ENCODE measurements around the gene MORN1. TPM values are rescaled to one million over a fixed set of nuclear protein-coding genes. Genes with fewer than 3 reads are reported as not detected.
A peak's percentile ranks its signal among the peaks of the same experiment; 100 is the strongest.

MORN1 gene
- total RNA-seq, 2 experiments from 2014 or later, result 8.0 to 8.5 TPM

DNA sequence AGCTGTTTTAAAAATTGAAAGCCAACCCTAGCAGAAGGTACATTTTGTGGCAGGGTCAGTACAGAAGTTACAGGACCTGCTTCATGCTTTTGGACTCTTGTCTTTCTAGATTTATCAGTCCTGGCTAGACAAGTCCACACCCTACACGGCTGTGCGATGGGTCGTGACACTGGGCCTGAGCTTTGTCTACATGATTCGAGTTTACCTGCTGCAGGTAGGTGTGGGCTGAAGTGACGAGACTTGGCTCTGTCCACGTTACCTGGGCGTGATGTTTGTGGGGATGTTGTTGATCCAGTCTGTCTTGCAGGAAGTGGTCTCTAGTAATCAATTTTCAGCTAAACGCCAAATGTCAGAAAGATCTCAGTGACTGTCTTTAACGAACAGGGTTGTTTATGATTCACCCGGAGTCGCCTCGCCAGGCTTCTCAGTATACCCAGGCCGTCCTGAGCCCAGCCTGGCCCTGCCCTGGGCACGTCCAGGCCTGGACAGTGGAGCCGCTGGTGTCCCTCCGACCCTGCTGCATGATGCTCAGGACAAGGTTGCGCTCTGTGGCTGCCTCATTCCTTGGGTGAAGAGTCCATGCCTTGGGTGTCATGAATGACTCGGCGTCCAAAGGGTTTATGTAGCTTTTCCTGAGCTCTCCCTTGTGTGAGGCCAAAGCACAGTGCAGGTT, 5.8 kb upstream of the MORN1 start:
- Mint-ChIP-seq H3K36me3 (peaks cover 50% of the 10 kb centered on the region), H3K27ac (no peak overlapping the region), H3K4me1 (peaks cover 48% of the 10 kb centered on the region), H3K9me3 (ENCODE audit: low read depth) (no peaks in the 10 kb centered on the region), H3K4me3 (no peak overlapping the region), H3K27me3 (no peaks in the 10 kb centered on the region)
- no peak for DNase-seq
- ATAC-seq, result no peak
- CTCF ChIA-PET, result interaction anchor here (0.7 to 1.2 kb wide), 2 partner anchors 16 to 202 kb away, joined by 4 read pairs; partner anchors contain the start of gene FAAP20

- Mint-ChIP-seq H3K27me3 (no peaks in the 10 kb centered on the region), H3K36me3 (peaks cover 44% of the 10 kb centered on the region), H3K4me1 (peaks cover 48% of the 10 kb centered on the region), H3K27ac (no peak overlapping the region), H3K9me3 (ENCODE audit: low read depth) (no peaks in the 10 kb centered on the region), H3K4me3 (no peak overlapping the region)
- DNase-seq, result no peak
- no peak for ATAC-seq
- CTCF ChIA-PET, result interaction anchor here (0.7 to 1.2 kb wide), 2 partner anchors 15 to 202 kb away, joined by 4 read pairs; partner anchors contain the start of gene FAAP20
Measured at GRCh38 chr1:2396476-2396875, 5.1 kb upstream of the MORN1 start.

- DNase-seq, result no peak
- H3K36me3 Mint-ChIP-seq, result peaks cover 42% of the 10 kb centered on the region
- H3K27me3 Mint-ChIP-seq, result no peaks in the 10 kb centered on the region
- ATAC-seq, result no peak
- no peaks in the 10 kb centered on the region for H3K9me3 Mint-ChIP-seq (ENCODE audit: low read depth)
- peaks cover 48% of the 10 kb centered on the region for H3K4me1 Mint-ChIP-seq
- CTCF ChIA-PET, result no interaction called here
- H3K27ac Mint-ChIP-seq, result no peak overlapping the region
- H3K4me3 Mint-ChIP-seq, result no peak overlapping the region
Measured at GRCh38 chr1:2396059-2396458, 4.7 kb upstream of the MORN1 start.

DNA sequence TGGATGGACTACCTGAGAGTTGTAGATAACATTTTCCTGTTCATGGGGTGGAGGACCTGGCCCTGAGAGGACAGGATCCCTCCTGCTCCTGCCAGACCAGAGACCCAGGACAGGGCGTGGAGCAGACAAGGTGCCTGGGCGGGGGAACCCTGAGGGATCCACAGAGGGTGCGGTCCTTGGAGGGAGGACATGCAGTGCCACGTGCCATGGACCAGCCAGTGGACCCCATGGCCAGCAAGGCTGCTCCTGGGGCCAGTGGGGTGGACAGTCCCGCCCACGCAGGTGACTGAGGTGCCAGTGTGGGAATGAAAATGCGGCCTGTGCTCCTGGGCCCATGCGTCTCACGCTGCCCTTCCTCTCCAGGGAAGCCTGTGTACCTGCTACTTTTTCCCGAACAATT, 3.9 kb upstream of the MORN1 start:
- Mint-ChIP-seq H3K9me3 (ENCODE audit: low read depth) (no peaks in the 10 kb centered on the region), H3K27me3 (no peaks in the 10 kb centered on the region), H3K36me3 (peaks cover 36% of the 10 kb centered on the region), H3K4me1 (peaks cover 49% of the 10 kb centered on the region), H3K4me3 (no peak overlapping the region), H3K27ac (no peak overlapping the region)
- ATAC-seq, result no peak
- CTCF ChIA-PET, result no interaction called here
- DNase-seq, result no peak

DNA sequence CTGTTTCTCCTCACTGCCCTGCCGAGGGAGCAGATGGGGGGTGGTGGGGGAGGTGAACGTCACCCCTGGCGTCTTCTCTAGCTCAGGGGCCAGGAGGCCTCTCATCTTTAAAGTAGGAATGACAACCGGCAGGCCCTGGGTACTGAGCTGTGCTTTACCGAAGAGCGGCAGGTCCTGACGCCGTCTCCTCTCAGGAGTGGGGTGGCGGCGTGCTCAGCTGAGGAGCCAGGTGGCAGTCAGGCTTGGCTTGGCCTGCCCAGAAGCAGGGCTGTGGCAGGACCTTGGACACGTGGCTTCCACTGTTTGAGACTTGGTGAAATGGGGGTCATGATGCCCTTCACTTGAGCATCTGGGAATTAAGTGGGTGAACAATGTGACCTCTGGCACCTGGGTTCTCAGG, 3.4 kb upstream of the MORN1 start:
- H3K9me3 Mint-ChIP-seq (ENCODE audit: low read depth), result no peaks in the 10 kb centered on the region
- no peaks in the 10 kb centered on the region for H3K27me3 Mint-ChIP-seq
- peaks cover 52% of the 10 kb centered on the region for H3K4me1 Mint-ChIP-seq
- no peak overlapping the region for H3K4me3 Mint-ChIP-seq
- DNase-seq (no peak), ATAC-seq (no peak)
- CTCF ChIA-PET, result interaction anchor here (1.0 kb wide), 1 partner anchor 200 kb away, joined by 6 read pairs; the partner anchor contains the start of gene FAAP20
- no peak overlapping the region for H3K27ac Mint-ChIP-seq
- peaks cover 34% of the 10 kb centered on the region for H3K36me3 Mint-ChIP-seq

GRCh38 chr1:2394220-2394619, 2.9 kb upstream of the MORN1 start:
- no peak overlapping the region for H3K27ac Mint-ChIP-seq
- CTCF ChIA-PET, result interaction anchor here (1.0 kb wide), 1 partner anchor 199 kb away, joined by 6 read pairs; the partner anchor contains the start of gene FAAP20
- peaks cover 49% of the 10 kb centered on the region for H3K4me1 Mint-ChIP-seq
- DNase-seq, result no peak
- H3K27me3 Mint-ChIP-seq, result no peaks in the 10 kb centered on the region
- H3K9me3 Mint-ChIP-seq (ENCODE audit: low read depth), result no peaks in the 10 kb centered on the region
- no peak for ATAC-seq
- H3K4me3 Mint-ChIP-seq, result no peak overlapping the region
- H3K36me3 Mint-ChIP-seq, result peaks cover 30% of the 10 kb centered on the region

GRCh38 chr1:2393471-2393877, 2.1 kb upstream of the MORN1 start:
- no peak for ATAC-seq
- Mint-ChIP-seq H3K4me3 (peak overlapping the region; percentile 89), H3K4me1 (peaks cover 47% of the 10 kb centered on the region), H3K27me3 (no peaks in the 10 kb centered on the region), H3K27ac (no peak overlapping the region), H3K9me3 (ENCODE audit: low read depth) (no peaks in the 10 kb centered on the region), H3K36me3 (peaks cover 25% of the 10 kb centered on the region)
- no peak for DNase-seq
- CTCF ChIA-PET, result no interaction called here

DNA sequence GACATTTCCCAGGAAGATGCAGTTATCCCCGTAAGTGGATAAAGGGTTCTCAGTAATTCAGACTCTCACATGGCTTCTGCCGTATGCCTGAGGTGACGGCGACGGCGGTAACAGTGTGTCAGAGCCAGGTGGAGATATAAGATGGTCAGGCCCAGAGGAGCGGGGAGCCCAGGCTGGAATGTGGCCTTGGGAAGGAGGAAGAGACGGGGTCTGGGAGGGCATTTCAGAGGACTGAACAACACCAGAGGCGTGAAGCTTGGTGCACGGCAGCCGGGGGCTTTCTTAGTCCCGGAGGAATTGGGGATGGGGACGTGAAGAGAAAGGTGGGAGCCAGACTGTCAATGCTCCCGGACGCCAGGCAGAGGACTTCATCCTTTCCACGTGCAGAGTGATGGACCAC, 1.3 kb upstream of the MORN1 start:
- H3K27ac Mint-ChIP-seq, result peak overlapping the region; percentile 90
- peaks cover 47% of the 10 kb centered on the region for H3K4me1 Mint-ChIP-seq
- DNase-seq (no peak), ATAC-seq (no peak)
- peak overlapping the region; percentile 89 for H3K4me3 Mint-ChIP-seq
- no peaks in the 10 kb centered on the region for H3K9me3 Mint-ChIP-seq (ENCODE audit: low read depth)
- peaks cover 22% of the 10 kb centered on the region for H3K36me3 Mint-ChIP-seq
- CTCF ChIA-PET, result interaction anchor here (1.6 to 4.2 kb wide), 2 partner anchors 18 to 198 kb away, joined by 3 to 41 read pairs; partner anchors contain the start of gene FAAP20
- no peaks in the 10 kb centered on the region for H3K27me3 Mint-ChIP-seq

- Mint-ChIP-seq H3K4me3 (peak overlapping the region; percentile 89), H3K36me3 (peaks cover 19% of the 10 kb centered on the region), H3K27ac (peak overlapping the region; percentile 90), H3K4me1 (peaks cover 47% of the 10 kb centered on the region), H3K9me3 (ENCODE audit: low read depth) (no peaks in the 10 kb centered on the region), H3K27me3 (no peaks in the 10 kb centered on the region)
- DNase-seq (no peak), ATAC-seq (no peak)
- CTCF ChIA-PET, result interaction anchor here (0.6 to 4.2 kb wide), 19 partner anchors 9 to 510 kb away, joined by 3 to 41 read pairs (median 3); partner anchors contain the start of genes FAAP20, PANK4 and TNFRSF14
Measured at GRCh38 chr1:2391931-2392509, 666 bp upstream of the MORN1 start.

- Mint-ChIP-seq H3K4me1 (peaks cover 34% of the 10 kb centered on the region), H3K4me3 (peak overlapping the region; percentile 70), H3K9me3 (ENCODE audit: low read depth) (no peaks in the 10 kb centered on the region), H3K27ac (no peak overlapping the region), H3K36me3 (peaks cover 7% of the 10 kb centered on the region), H3K27me3 (no peaks in the 10 kb centered on the region)
- CTCF ChIA-PET, result interaction anchor here (0.7 to 4.2 kb wide), 4 partner anchors 8 to 250 kb away, joined by 3 to 41 read pairs (median 18); partner anchors contain the start of gene FAAP20
- no peak for DNase-seq
- no peak for ATAC-seq
Measured at GRCh38 chr1:2389644-2390043, 1.7 kb downstream of the MORN1 start.

DNA sequence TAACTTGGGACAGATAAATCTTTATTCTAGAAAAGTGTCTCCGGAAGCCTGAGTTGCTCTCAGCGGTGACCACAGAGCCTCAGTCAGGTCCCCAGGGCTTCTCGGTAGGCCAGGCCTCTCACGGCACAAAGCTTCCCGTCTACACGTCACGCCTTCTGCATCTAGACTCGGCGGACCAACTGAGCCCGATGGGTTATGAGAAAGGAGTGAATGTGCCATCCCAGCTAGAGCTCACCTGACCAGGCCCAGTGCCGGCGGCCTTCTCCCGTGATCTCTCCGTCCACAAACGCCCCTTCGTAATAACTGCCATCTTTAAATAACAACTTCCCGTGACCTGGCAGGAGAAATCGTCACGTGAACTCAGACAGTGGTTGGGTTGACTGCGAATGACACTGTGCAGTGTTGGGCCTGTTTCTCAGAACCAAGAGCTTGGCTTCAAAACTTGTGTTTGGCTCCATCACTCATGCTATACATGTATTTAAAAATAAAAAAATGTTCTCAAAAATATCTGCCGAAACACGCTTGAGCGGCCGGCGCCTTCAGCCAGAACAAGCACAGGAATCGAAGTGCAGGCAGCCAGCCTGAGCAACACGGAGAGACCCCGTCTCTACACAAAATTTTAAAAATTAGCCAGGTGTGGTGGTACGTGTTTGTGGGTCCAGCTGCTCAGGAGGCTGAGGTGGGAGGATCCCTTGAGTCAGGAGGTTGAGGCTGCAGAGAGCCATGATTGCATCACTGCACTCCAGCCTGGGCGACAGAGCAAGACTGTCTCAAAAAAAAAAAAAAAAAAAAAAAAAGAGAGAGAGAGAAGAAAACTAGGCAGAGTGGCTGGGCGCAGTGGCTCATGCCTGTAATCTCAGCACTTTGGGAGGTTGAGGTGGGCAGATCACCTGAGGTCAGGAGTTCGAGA, 3.1 kb downstream of the MORN1 start:
- DNase-seq (no peak), ATAC-seq (no peak)
- H3K36me3 Mint-ChIP-seq, result peaks cover 6% of the 10 kb centered on the region
- no peaks in the 10 kb centered on the region for H3K27me3 Mint-ChIP-seq
- no peak overlapping the region for H3K4me3 Mint-ChIP-seq
- peaks cover 22% of the 10 kb centered on the region for H3K4me1 Mint-ChIP-seq
- no peak overlapping the region for H3K27ac Mint-ChIP-seq
- no peaks in the 10 kb centered on the region for H3K9me3 Mint-ChIP-seq (ENCODE audit: low read depth)
- CTCF ChIA-PET, result interaction anchor here (0.5 to 3.3 kb wide), 3 partner anchors 7 to 193 kb away, joined by 3 to 33 read pairs (median 10); partner anchors contain the start of gene FAAP20

DNA sequence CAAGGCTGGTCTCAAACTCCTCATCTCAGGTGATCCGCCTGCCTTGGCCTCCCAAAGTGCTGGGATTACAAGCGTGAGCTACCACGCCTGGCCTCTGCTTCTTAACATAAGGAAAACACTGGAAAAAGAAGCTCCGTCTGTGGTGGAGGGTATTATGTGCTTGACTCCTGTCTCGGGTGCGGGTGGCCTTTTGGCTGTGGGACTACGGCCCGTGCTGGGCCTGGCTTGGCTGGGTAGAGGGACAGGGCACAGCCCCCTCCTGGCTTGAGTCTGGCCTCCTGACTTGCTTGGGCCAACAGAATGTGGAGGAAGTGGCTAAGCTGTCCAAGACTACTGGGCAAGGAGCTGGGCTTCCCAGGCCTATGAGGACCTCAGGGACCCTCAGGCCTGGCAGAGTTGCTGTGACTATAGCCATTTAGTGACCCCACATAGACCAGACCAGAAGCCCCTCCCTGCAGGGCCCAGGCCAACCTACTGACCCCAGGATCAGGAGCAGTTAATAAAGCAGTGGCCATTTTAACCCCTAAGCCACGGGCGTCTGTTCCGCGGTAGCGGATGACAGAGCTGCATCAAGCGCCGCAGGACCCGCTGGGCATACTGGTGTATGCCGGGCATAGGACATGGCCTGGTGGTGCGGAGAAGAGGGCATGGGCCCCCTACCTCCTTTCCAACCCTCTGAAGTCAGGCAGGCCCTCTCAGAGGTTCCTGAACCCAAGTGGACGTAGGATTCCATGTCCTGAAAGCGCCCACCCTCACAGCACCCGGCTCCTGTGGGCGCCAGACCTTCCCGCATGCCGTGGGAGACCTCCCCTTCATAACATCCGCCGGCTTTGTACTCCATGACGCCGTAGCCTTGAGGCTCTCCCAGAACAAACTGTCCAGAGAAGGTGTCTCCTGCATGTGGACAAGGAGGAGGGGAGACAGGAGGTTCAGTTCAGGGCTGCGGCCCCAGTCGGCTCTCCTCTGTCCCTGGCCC, 4.4 kb downstream of the MORN1 start:
- Mint-ChIP-seq H3K4me1 (peaks cover 11% of the 10 kb centered on the region), H3K27ac (no peak overlapping the region), H3K27me3 (no peaks in the 10 kb centered on the region), H3K36me3 (no peaks in the 10 kb centered on the region), H3K9me3 (ENCODE audit: low read depth) (no peaks in the 10 kb centered on the region), H3K4me3 (no peak overlapping the region)
- ATAC-seq (no peak), DNase-seq (no peak)
- CTCF ChIA-PET, result interaction anchor here (0.9 to 1.7 kb wide), 2 partner anchors 192 kb away, joined by 5 to 10 read pairs; partner anchors contain the start of gene FAAP20

Data from activated CD8-positive, alpha-beta memory T cell treated with anti-CD3 and anti-CD28 coated beads, Interleukin-2, amount 10 ng/mL, durations not matched to agents 7 days and 5 days (primary cell).